HG02678 (cell line): ENCODE data around the gene UBE2E3.
"Not testable (repeated sequence)": the region's sequence is repeated elsewhere in the genome, so short reads cannot be mapped to it uniquely, and the experiment has no call there.

Experiments used
- ATAC-seq: cut with Tn5 transposase; IDR thresholded peaks from one replicate; pipeline ENCODE4 v1.9.1; 2021; ENCODE audit warnings: mild to moderate bottlenecking, moderate library complexity; ENCODE audit not compliant: unreplicated experiment

UBE2E3 gene

GRCh38 chr2:181025004-181025403, 44.6 kb downstream of the UBE2E3 start:
- ATAC-seq = no peak

- ATAC-seq = peak; percentile 55
Measured at GRCh38 chr2:181036445-181036844, 56.0 kb downstream of the UBE2E3 start.

DNA sequence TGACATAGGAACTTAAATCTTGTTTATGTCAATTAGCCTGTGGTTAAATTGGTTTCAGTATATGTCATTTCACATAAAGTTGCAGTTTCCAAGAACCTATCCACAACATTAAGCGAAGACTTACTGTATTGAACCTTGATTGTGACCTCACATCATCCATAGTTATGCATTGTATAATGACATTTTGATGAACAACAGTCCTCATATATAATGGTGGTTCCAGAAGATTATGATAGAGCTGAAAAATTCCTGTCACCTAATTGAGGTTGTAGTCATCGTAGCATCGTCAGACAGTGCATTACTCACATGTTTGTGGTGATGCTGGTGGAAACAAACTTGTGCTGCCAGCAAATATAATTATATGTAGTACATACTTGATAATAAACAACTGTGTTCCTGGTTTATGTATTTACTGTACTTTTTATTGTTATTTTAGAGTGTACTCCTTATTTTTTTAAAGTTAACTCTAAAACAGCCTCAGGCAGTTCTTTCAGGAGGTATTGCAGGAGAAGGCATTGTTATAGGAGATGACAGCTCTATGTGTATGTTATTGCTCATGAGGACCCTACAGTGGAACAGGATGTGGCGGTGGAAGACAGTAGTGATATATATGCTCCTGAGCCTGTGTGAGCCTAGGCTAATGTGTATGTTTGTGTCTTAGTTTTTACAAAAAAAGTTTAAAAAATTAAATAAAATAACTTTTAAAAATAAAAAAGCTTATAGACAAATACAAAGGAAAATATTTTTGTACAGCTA, 56.6 kb downstream of the UBE2E3 start:
- ATAC-seq = peak; percentile 65

GRCh38 chr2:181037922-181038321, 57.5 kb downstream of the UBE2E3 start:
- ATAC-seq = no peak

- ATAC-seq = no peak
Measured at GRCh38 chr2:181038796-181039195, 58.4 kb downstream of the UBE2E3 start.

- not testable (repeated sequence) for ATAC-seq
Measured at GRCh38 chr2:181040839-181041238, 60.4 kb downstream of the UBE2E3 start.

DNA sequence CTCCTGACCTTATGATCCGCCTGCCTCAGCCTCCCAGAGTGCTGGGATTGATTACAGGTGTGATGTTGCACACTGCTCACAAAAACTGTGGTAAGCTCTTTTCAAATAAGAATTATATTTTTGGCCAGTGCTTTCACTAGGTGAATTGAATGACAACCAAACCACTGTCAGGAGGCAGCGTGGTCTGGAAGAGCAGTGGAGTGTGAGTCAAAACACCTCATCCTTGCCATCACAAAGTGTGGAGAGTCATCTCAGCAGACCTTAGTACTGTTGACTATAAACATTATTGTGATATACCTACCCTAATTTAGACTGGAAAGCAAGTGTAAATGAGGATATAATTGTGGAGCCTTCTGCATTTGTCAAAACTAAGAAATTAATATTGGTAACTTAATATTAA, 61.3 kb downstream of the UBE2E3 start:
- no peak for ATAC-seq

GRCh38 chr2:181042706-181043105, 62.3 kb downstream of the UBE2E3 start:
- no peak for ATAC-seq

- ATAC-seq = no peak
Measured at GRCh38 chr2:181046833-181047232, 66.4 kb downstream of the UBE2E3 start.

DNA sequence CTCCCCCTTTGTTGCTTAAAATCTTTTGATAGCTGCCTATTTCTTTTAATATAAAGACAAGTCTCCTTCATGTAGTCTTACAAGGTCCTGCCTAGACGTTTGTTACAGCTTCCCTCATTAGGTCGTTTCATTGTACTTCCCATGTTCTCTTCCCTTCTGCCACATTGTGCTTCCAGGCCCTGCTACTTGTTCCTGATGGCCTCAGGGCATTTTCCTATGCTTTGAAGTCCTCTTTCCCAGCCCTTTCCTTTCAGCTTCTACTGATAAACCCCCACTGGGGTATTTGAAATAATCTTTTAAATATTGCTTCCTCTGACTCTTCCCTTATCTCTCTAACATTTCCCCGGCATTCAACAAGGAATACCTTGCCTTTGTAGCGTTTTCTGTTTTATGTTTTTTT, 67.4 kb downstream of the UBE2E3 start:
- no peak for ATAC-seq

DNA sequence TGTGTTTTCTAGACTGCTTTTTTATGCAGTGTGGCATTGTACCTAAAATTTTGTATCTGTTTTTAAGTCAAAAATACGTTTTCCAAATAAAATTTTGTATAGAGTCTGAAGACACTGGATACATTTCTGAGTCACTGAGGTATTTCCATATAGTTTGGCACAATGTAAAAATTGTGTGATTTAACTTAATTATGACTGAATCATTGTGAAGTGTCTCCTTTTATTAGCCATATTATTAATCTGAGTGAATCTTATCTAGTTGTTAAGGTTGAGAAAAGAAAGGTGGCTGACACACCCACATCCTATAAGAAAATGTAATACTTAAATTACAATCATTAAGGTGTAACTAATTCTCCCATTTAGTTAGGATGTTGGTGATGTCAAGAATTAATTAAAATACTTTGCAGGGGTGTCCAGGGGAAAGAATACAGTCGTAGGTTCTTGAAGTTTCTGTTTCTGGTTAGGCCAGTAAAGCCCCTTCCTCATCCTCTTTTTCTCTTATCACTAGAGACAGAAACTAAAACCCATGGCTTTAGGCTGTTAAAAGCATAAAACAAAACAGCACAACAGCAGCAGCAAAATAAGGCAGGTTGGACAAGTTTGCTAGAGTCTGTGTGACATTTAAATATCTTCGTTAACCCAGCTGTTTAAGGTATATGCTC, 71.6 kb downstream of the UBE2E3 start:
- ATAC-seq = peak; percentile 30

DNA sequence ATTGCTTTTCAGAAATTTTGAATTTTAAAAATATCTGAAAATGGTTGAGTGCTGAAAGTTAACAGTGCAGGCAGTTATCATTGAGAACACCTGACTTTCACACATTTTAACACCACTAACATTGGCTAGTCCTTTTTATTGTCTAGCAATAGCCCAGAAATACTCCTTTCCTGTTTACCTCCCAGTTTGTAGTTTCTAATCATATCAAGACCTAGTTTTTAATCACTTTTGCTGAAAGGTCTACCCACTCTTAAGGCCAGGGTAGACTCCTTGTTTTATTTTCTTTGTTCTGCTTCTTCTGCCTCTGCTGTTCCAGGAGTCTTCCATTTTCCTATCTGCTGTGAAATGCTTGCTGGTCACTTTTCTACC, 72.1 kb downstream of the UBE2E3 start:
- peak; percentile 51 for ATAC-seq

- ATAC-seq = no peak
Measured at GRCh38 chr2:181054256-181054655, 73.9 kb downstream of the UBE2E3 start.

DNA sequence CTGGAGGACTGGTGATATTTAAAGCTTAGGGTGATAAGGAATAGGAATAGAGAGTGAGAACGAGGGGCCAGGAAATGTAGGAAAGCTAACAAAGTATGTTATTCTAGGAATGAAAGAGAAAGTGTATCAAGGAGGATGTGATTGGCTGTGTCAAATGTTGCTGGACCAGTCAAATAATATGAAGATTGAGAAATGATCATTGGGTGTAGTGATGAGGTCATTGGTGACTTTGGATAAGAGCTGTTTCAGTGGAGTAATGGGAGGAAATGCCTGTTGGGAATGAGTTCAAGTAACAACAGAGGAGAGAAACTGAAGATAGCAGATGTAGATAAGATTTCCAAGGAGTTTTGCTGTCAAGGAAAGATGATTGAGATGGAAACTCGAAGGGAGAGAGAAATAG, 74.4 kb downstream of the UBE2E3 start:
- no peak for ATAC-seq

DNA sequence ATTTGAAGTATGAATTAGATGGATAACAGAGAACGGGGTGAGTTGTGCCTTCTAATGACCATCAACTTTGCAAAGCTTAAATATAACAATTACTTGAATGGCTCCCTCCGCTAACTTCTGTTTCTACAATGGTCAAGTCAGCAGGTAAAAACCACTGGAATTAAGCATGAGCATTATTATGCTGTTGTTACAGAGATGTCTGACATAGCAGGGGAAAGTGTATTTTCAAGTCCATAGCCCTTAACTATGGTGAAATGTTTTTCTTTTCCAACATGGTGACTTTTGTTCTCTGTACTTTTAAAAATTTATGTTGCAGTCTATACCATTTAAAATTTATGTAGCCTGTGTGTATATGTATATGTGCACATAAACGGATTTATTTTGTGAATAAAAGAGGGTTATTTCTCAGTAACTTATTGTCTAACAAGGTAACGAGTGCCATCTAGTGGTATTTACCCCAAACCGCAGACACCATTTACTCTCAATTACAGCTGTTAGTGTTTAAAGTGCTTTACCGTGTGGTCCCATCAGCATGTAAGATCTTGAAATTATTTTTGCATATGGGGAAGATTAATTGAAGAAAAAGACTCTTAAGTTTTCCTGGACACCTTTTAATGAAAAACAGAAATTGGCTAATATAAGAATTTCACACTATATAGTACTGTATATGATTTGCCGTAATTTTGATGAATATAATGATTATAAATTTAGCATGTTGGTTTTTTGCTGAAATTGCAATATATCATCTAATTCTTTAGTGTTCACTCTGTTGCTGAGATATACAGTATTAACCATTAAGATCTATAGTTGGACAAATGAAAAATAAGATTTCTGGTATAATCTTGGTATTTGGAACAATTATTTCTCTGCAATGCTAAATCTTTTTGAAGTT, 78.2 kb downstream of the UBE2E3 start:
- peak; percentile 74 for ATAC-seq

DNA sequence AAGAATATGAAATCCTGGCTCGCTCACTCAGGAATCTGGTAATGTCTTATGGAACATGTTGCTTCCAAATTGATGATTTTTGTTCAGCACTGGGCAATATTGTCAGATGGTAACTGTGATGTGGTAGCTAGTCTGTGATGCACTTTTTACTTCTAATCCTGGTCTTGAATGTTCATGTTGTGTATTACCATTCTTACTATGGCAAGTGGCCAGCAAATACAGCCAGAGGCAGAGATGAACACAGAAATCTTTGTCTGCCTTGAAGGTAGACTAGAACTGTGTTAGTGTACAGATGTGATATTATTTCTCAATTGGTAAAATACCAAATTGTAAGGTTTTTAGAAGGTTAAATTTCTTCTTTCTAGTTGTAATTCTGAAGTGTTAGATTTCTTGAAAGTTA, 83.3 kb downstream of the UBE2E3 start:
- ATAC-seq = no peak

GRCh38 chr2:181065458-181065857, 85.1 kb downstream of the UBE2E3 start:
- ATAC-seq = no peak

GRCh38 chr2:181066333-181066732, 85.9 kb downstream of the UBE2E3 start:
- ATAC-seq = no peak

GRCh38 chr2:181070119-181070835, 89.9 kb downstream of the UBE2E3 start:
- ATAC-seq = no peak

- no peak for ATAC-seq
Measured at GRCh38 chr2:181070836-181071200, 90.4 kb downstream of the UBE2E3 start.
